Measurements from ENCODE around the gene GDPD4.

The GDPD4 gene

DNA sequence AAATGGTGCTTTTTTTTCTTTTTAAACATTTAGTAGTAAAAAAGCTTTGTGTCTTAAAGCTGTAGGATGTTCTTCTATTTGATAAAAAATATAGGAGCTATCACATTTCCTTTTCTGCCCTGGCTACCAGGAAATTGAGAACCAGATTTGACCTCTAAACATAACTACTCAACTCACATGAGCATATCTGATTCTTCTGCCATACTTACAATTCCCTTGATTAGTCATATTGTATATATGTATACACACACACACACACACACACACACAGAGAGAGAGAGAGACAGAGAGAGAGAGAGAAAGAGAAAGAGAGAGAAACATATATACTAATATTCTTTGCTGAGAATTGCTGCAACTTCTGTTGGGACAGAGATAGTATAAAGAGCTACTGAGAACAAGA lies 23.0 kb upstream of the GDPD4 start:
- no peak overlapping the region for H3K4me3 ChIP-seq (ENCODE audit: low read length)
- DNase-seq (ENCODE audit: low read depth) = no peak
- TF ChIP-seq, protein P1, sequence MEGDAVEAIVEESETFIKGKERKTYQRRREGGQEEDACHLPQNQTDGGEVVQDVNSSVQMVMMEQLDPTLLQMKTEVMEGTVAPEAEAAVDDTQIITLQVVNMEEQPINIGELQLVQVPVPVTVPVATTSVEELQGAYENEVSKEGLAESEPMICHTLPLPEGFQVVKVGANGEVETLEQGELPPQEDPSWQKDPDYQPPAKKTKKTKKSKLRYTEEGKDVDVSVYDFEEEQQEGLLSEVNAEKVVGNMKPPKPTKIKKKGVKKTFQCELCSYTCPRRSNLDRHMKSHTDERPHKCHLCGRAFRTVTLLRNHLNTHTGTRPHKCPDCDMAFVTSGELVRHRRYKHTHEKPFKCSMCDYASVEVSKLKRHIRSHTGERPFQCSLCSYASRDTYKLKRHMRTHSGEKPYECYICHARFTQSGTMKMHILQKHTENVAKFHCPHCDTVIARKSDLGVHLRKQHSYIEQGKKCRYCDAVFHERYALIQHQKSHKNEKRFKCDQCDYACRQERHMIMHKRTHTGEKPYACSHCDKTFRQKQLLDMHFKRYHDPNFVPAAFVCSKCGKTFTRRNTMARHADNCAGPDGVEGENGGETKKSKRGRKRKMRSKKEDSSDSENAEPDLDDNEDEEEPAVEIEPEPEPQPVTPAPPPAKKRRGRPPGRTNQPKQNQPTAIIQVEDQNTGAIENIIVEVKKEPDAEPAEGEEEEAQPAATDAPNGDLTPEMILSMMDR (conservative IDR thresholded peaks at IDR 0.05; ENCODE audit: low read depth, low read length) = no peak

- no peak for DNase-seq (ENCODE audit: low read depth)
- no peak overlapping the region for H3K4me3 ChIP-seq (ENCODE audit: low read length)
- TF ChIP-seq, protein P1 (conservative IDR thresholded peaks at IDR 0.05; ENCODE audit: low read depth, low read length) = no peak
Observed at GRCh38 chr11:77322926-77323590, 21.6 kb upstream of the GDPD4 start.

- no peak for DNase-seq (ENCODE audit: low read depth)
- TF ChIP-seq, protein P1 (conservative IDR thresholded peaks at IDR 0.05; ENCODE audit: low read depth, low read length) = no peak
Observed at GRCh38 chr11:77322506-77322905, 21.0 kb upstream of the GDPD4 start.

DNA sequence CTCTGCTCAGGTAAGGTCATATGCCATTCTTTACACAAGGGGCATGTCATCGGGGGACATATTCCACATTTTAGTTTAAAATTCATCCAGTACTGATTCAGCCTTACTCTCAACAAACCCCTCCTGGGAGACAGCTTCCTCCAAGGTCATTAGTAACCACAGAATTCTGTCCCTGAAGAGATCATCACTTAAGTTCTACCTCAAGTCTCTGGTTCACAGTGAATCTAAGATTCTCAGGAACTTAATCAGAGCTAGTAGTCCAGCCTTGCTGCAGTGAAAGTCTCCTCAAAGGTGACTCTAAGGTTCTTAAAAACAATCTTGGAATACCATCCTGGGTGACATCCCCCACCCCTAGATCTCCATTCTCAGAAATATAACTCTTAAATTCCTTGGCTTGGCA lies 18.9 kb upstream of the GDPD4 start:
- DNase-seq (ENCODE audit: low read depth) = no peak
- no peak overlapping the region for H3K4me3 ChIP-seq (ENCODE audit: low read length)
- TF ChIP-seq, protein P1 (conservative IDR thresholded peaks at IDR 0.05; ENCODE audit: low read depth, low read length) = no peak

More at GRCh38 chr11:77322506-77322905, 21.0 kb upstream of the GDPD4 start:
- no peak overlapping the region for H3K4me3 ChIP-seq (ENCODE audit: low read length)

GRCh38 chr11:77318600-77318999 lies 17.1 kb upstream of the GDPD4 start:
- DNase-seq (ENCODE audit: low read depth) = no peak
- H3K4me3 ChIP-seq (ENCODE audit: low read length) = no peak overlapping the region
- TF ChIP-seq, protein P1 (conservative IDR thresholded peaks at IDR 0.05; ENCODE audit: low read depth, low read length) = no peak

DNA sequence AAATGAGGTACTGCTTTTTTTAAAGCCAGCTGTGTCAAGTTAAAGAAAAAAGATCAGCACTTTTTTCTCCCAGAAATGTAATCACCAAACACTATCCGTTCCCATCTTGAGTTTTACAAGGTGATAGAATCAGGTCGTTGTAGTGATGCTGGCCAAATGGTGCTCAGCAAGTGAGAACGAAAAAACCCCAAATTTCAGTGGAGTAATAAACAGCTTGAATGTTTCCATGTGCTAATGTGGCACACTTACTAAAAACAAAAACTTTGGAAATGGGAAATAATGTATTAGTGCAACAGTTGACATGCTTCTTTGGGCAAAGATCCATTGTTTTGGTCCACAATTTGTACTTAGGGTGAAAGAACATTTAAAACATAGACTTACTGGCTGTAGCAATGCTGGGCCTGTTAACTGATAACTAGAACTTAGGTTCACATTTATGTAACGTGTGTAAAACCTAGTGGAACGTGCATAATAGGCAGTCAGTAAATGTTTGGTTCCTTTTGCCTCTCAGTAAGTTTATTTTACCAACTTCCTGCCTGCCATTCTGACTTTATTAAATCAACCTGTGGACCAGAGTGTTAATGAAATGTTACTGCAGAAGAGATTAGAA lies 15.4 kb upstream of the GDPD4 start:
- H3K4me3 ChIP-seq (ENCODE audit: low read length) = no peak overlapping the region
- no peak for DNase-seq (ENCODE audit: low read depth)
- TF ChIP-seq, protein P1 (conservative IDR thresholded peaks at IDR 0.05; ENCODE audit: low read depth, low read length) = no peak

GRCh38 chr11:77312107-77312506 lies 10.6 kb upstream of the GDPD4 start:
- DNase-seq (ENCODE audit: low read depth) = no peak
- no peak overlapping the region for H3K4me3 ChIP-seq (ENCODE audit: low read length)
- TF ChIP-seq, protein P1 (conservative IDR thresholded peaks at IDR 0.05; ENCODE audit: low read depth, low read length) = no peak

Measured in retinal pigment epithelial cell (primary cell).